ENCODE results near the gene TXLNG.
A peak's percentile ranks its signal among the peaks of the same experiment; 100 is the strongest.

The TXLNG gene

GRCh38 chrX:16876696-16877095, 90.4 kb downstream of the TXLNG start:
- TF ChIP-seq CTCF (IDR thresholded peaks at IDR 0.05; ENCODE audit: insufficient read depth, low read length): no peak
- TF ChIP-seq GABPA (IDR thresholded peaks at IDR 0.05; ENCODE audit: low read depth): no peak
- TF ChIP-seq, protein P1, sequence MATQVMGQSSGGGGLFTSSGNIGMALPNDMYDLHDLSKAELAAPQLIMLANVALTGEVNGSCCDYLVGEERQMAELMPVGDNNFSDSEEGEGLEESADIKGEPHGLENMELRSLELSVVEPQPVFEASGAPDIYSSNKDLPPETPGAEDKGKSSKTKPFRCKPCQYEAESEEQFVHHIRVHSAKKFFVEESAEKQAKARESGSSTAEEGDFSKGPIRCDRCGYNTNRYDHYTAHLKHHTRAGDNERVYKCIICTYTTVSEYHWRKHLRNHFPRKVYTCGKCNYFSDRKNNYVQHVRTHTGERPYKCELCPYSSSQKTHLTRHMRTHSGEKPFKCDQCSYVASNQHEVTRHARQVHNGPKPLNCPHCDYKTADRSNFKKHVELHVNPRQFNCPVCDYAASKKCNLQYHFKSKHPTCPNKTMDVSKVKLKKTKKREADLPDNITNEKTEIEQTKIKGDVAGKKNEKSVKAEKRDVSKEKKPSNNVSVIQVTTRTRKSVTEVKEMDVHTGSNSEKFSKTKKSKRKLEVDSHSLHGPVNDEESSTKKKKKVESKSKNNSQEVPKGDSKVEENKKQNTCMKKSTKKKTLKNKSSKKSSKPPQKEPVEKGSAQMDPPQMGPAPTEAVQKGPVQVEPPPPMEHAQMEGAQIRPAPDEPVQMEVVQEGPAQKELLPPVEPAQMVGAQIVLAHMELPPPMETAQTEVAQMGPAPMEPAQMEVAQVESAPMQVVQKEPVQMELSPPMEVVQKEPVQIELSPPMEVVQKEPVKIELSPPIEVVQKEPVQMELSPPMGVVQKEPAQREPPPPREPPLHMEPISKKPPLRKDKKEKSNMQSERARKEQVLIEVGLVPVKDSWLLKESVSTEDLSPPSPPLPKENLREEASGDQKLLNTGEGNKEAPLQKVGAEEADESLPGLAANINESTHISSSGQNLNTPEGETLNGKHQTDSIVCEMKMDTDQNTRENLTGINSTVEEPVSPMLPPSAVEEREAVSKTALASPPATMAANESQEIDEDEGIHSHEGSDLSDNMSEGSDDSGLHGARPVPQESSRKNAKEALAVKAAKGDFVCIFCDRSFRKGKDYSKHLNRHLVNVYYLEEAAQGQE (IDR thresholded peaks at IDR 0.05; ENCODE audit: insufficient replicate concordance, low read depth): no peak
- no peak for TF ChIP-seq POLR2AphosphoS5 (IDR thresholded peaks at IDR 0.05; ENCODE audit: low read depth)
- TF ChIP-seq SPI1 (IDR thresholded peaks at IDR 0.05; ENCODE audit: borderline replicate concordance, low read depth): no peak
- Histone ChIP-seq H3K4me3 (replicated peaks; ENCODE audit: insufficient read depth, low read length) (no peak overlapping the region), H3K27ac (replicated peaks) (no peak overlapping the region), H3K27me3 (ENCODE audit: insufficient read depth, poor library complexity, severe bottlenecking) (peaks cover 2% of the 10 kb centered on the region)
- no peak for DNase-seq (ENCODE audit: low read depth in 1 of 2, low spot score in 1 of 2)

DNA sequence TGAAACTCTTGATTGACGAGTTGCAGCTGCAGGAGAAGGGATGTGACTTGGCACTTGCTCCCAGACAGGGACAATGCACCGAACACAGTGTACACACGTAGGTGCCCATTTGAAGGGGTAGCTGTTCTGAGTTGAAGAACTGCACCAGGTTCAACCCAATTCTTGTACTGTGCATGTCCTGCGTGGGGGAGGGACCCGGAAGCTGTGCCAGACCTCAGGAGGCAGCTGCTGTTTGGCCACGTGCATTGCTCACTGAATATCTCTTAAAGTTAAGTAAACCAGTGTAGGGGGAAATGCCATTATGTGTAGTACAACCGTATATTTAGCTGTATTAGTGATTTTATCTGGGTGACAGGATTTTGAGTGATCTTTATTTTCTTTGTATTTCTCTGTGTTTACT, 95.9 kb downstream of the TXLNG start:
- DNase-seq (ENCODE audit: low read depth in 1 of 2, low spot score in 1 of 2): peak in 1 of 2 experiments; percentile 40
- peak overlapping the region; percentile 28 for H3K27ac ChIP-seq (replicated peaks)
- H3K4me3 ChIP-seq (replicated peaks; ENCODE audit: insufficient read depth, low read length): no peak overlapping the region
- TF ChIP-seq GABPA (IDR thresholded peaks at IDR 0.05; ENCODE audit: low read depth) (no peak), SPI1 (IDR thresholded peaks at IDR 0.05; ENCODE audit: borderline replicate concordance, low read depth) (no peak), POLR2AphosphoS5 (IDR thresholded peaks at IDR 0.05; ENCODE audit: low read depth) (no peak; the same call in 1 of the 2 replicates)
- peaks cover 2% of the 10 kb centered on the region for H3K27me3 ChIP-seq (ENCODE audit: insufficient read depth, poor library complexity, severe bottlenecking)

DNA sequence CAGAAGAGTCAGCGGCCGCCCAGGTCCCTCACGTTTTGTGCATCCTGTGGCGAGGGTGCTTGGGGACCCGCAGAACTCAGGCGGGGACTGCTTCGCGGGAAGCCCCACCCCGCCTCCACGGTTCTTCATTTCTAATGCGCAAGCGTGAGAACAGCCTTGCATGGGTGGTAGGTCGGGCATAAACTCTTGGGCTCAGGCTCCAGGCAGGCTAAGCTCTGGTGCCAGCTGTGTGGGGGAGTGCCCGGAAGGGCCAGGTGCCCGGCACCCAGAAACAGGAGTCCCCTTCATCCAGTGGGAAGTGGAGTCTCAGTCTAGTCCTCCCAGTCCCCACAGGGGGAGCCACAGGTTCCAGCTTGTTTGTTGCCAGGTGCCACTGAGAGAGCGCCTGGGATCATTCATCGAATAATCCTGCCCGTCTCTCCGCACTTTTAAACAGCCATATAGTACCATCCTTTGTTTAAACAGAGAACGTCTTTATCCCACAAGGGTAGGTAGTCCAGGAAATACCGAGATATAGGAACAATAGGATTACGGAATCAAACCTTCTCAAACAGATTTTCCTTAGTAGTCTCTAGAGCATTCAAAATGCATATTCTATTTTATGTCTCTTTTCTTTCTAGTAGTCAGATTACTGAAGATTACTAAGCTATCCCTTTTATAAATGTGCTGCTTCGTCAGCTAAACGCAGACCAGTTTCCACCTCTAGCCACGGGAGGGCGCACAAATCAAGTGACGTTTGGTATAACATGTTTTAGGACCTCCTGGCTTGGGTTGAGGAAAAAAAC, 96.6 kb downstream of the TXLNG start:
- TF ChIP-seq GABPA (IDR thresholded peaks at IDR 0.05; ENCODE audit: low read depth) (no peak), POLR2AphosphoS5 (IDR thresholded peaks at IDR 0.05; ENCODE audit: low read depth) (no peak; the same call in 1 of the 2 replicates), SPI1 (IDR thresholded peaks at IDR 0.05; ENCODE audit: borderline replicate concordance, low read depth) (0 out of 2 replicates have a peak, but pooled peaks have one; percentile 9), CTCF (IDR thresholded peaks at IDR 0.05; ENCODE audit: insufficient read depth, low read length) (peak; percentile 50)
- TF ChIP-seq, protein P1 (IDR thresholded peaks at IDR 0.05; ENCODE audit: insufficient replicate concordance, low read depth): no peak
- H3K27ac ChIP-seq (replicated peaks): peak overlapping the region; percentile 28
- H3K4me3 ChIP-seq (replicated peaks; ENCODE audit: insufficient read depth, low read length): peak overlapping the region; percentile 51
- peaks cover 2% of the 10 kb centered on the region for H3K27me3 ChIP-seq (ENCODE audit: insufficient read depth, poor library complexity, severe bottlenecking)
- DNase-seq (ENCODE audit: low read depth in 1 of 2, low spot score in 1 of 2): peak in 1 of 2 experiments; percentile 64

- Histone ChIP-seq H3K27me3 (ENCODE audit: insufficient read depth, poor library complexity, severe bottlenecking) (peaks cover 2% of the 10 kb centered on the region), H3K27ac (replicated peaks) (no peak overlapping the region), H3K4me3 (replicated peaks; ENCODE audit: insufficient read depth, low read length) (no peak overlapping the region)
- no peak for DNase-seq (ENCODE audit: low read depth in 1 of 2, low spot score in 1 of 2)
- TF ChIP-seq, protein P1 (IDR thresholded peaks at IDR 0.05; ENCODE audit: insufficient replicate concordance, low read depth): no peak
- TF ChIP-seq GABPA (IDR thresholded peaks at IDR 0.05; ENCODE audit: low read depth) (no peak), POLR2AphosphoS5 (IDR thresholded peaks at IDR 0.05; ENCODE audit: low read depth) (no peak), SPI1 (IDR thresholded peaks at IDR 0.05; ENCODE audit: borderline replicate concordance, low read depth) (no peak), CTCF (IDR thresholded peaks at IDR 0.05; ENCODE audit: insufficient read depth, low read length) (no peak)
Observed at GRCh38 chrX:16883487-16883804, 97.2 kb downstream of the TXLNG start.

All from HL-60 (cell line).